ENCODE data around the gene C5orf22. TPM values are rescaled to one million over a fixed set of nuclear protein-coding genes. Genes with fewer than 3 reads are reported as not detected.

Gene C5orf22
- total and polyA plus RNA-seq, 2 donors (not counting 3 experiments of a cell fraction or from before 2014, with no cell fraction given): 11.7 to 27.5 TPM

GRCh38 chr5:31495336-31495735, 36.8 kb upstream of the C5orf22 start:
- H3K4me2 ChIP-seq (ENCODE audit: insufficient read depth, low read length): no peak overlapping the region
- no peak overlapping the region for H3K4me3 ChIP-seq (replicated peaks in 1 of 3; ENCODE audit: insufficient read depth in 1 of 3, low read depth in 1 of 3, low read length in 3 of 3)
- peaks cover 23% of the 10 kb centered on the region for H3K4me1 ChIP-seq (ENCODE audit: control insufficient read depth, extremely low read depth, insufficient read depth, low read length)
- dilution Hi-C loops (cut with MboI; ENCODE audit: extremely low pct_ligation_motif_present, low sequenced_read_pairs): no loop called here
- no peak overlapping the region for H3K9ac ChIP-seq (replicated peaks; ENCODE audit: extremely low read depth, insufficient read depth, low read length)
- no peaks in the 10 kb centered on the region for H3K9me1 ChIP-seq (replicated peaks; ENCODE audit: control insufficient read depth, extremely low read depth, insufficient read depth, low read length)
- H3K79me2 ChIP-seq (ENCODE audit: control insufficient read depth, insufficient read depth, low read length): no peaks in the 10 kb centered on the region
- ChIA-PET CTCF (no interaction called here), POLR2A (no interaction called here)
- H4K20me1 ChIP-seq (replicated peaks; ENCODE audit: control insufficient read depth, extremely low read depth, insufficient read depth, low read length): no peaks in the 10 kb centered on the region
- no peak for FAIRE-seq
- H3K27me3 ChIP-seq (ENCODE audit: control insufficient read depth in 2 of 2, insufficient read depth in 2 of 2, low read length in 2 of 2): no peaks in the 10 kb centered on the region
- intact Hi-C loops (cut with micrococcal nuclease): no loop called here
- no peak for DNase-seq (ENCODE audit: low read depth, low spot score)
- no peak for TF ChIP-seq POLR2A (IDR thresholded peaks at IDR 0.05; ENCODE audit: low read depth, low read length)
- no peak for TF ChIP-seq GATA2 (IDR thresholded peaks at IDR 0.05; ENCODE audit: insufficient read depth, insufficient read length, low read depth, low read length)
- TF ChIP-seq MYC (IDR thresholded peaks at IDR 0.05; ENCODE audit: low read depth, low read length): no peak
- no peak for TF ChIP-seq FOS (IDR thresholded peaks at IDR 0.05; ENCODE audit: borderline replicate concordance, insufficient read depth, low read length)
- no peak for TF ChIP-seq POLR2AphosphoS5 (IDR thresholded peaks at IDR 0.05; ENCODE audit: insufficient read depth, low read depth, low read length)
- TF ChIP-seq CTCF (IDR thresholded peaks at IDR 0.05; ENCODE audit: extremely low read depth in 1 of 2, insufficient read depth in 1 of 2, low read depth in 1 of 2, low read length in 2 of 2): no peak
- H3K9me3 ChIP-seq (replicated peaks; ENCODE audit: control insufficient read depth, insufficient read depth, low read length): no peaks in the 10 kb centered on the region
- no peak overlapping the region for H2AFZ ChIP-seq (ENCODE audit: low read depth, low read length)
- H3K36me3 ChIP-seq (ENCODE audit: control insufficient read depth in 2 of 2, extremely low read depth in 1 of 2, insufficient read depth in 2 of 2, low read length in 2 of 2): peaks cover 15 to 26% of the 10 kb centered on the region in 2 experiments
- no TSS peak for BruUV-seq (replicated peaks)
- H3K27ac ChIP-seq (ENCODE audit: insufficient read depth, low read depth, low read length): no peak overlapping the region

GRCh38 chr5:31496301-31496700, 35.8 kb upstream of the C5orf22 start:
- no peak for DNase-seq (ENCODE audit: low read depth, low spot score)
- Histone ChIP-seq H3K9ac (replicated peaks; ENCODE audit: extremely low read depth, insufficient read depth, low read length) (no peak overlapping the region), H3K27ac (ENCODE audit: insufficient read depth, low read depth, low read length) (no peak overlapping the region), H3K27me3 (ENCODE audit: control insufficient read depth in 2 of 2, insufficient read depth in 2 of 2, low read length in 2 of 2) (no peaks in the 10 kb centered on the region), H3K4me2 (ENCODE audit: insufficient read depth, low read length) (no peak overlapping the region), H3K79me2 (ENCODE audit: control insufficient read depth, insufficient read depth, low read length) (no peaks in the 10 kb centered on the region), H2AFZ (ENCODE audit: low read depth, low read length) (no peak overlapping the region), H3K36me3 (ENCODE audit: control insufficient read depth in 2 of 2, extremely low read depth in 1 of 2, insufficient read depth in 2 of 2, low read length in 2 of 2) (peaks cover 19 to 29% of the 10 kb centered on the region in 2 experiments), H3K4me1 (ENCODE audit: control insufficient read depth, extremely low read depth, insufficient read depth, low read length) (peaks cover 23% of the 10 kb centered on the region), H3K9me1 (replicated peaks; ENCODE audit: control insufficient read depth, extremely low read depth, insufficient read depth, low read length) (no peaks in the 10 kb centered on the region), H3K9me3 (replicated peaks; ENCODE audit: control insufficient read depth, insufficient read depth, low read length) (no peaks in the 10 kb centered on the region), H3K4me3 (replicated peaks in 1 of 3; ENCODE audit: insufficient read depth in 1 of 3, low read depth in 1 of 3, low read length in 3 of 3) (no peak overlapping the region), H4K20me1 (replicated peaks; ENCODE audit: control insufficient read depth, extremely low read depth, insufficient read depth, low read length) (no peaks in the 10 kb centered on the region)
- POLR2A ChIA-PET: no interaction called here
- intact Hi-C loops (cut with micrococcal nuclease) (no loop called here), dilution Hi-C loops (cut with MboI; ENCODE audit: extremely low pct_ligation_motif_present, low sequenced_read_pairs) (no loop called here)
- CTCF ChIA-PET: interaction anchor here (0.9 kb wide), 1 partner anchor 11 kb away, joined by 3 read pairs; no protein-coding TSS in a partner anchor
- no peak for FAIRE-seq
- TF ChIP-seq POLR2A (IDR thresholded peaks at IDR 0.05; ENCODE audit: low read depth, low read length) (no peak), CTCF (IDR thresholded peaks at IDR 0.05; ENCODE audit: extremely low read depth in 1 of 2, insufficient read depth in 1 of 2, low read depth in 1 of 2, low read length in 2 of 2) (no peak), GATA2 (IDR thresholded peaks at IDR 0.05; ENCODE audit: insufficient read depth, insufficient read length, low read depth, low read length) (no peak), JUN (IDR thresholded peaks at IDR 0.05; ENCODE audit: borderline replicate concordance, insufficient read depth, insufficient read length, low read depth) (no peak), POLR2AphosphoS5 (IDR thresholded peaks at IDR 0.05; ENCODE audit: insufficient read depth, low read depth, low read length) (no peak), MAX (IDR thresholded peaks at IDR 0.05; ENCODE audit: insufficient read depth, insufficient read length) (no peak), EZH2 (IDR thresholded peaks at IDR 0.05; ENCODE audit: borderline replicate concordance, low read depth, low read length, severe bottlenecking) (no peak), FOS (IDR thresholded peaks at IDR 0.05; ENCODE audit: borderline replicate concordance, insufficient read depth, low read length) (no peak), MYC (IDR thresholded peaks at IDR 0.05; ENCODE audit: low read depth, low read length) (no peak)
- BruUV-seq (replicated peaks): no TSS peak
